Colonic mucosa (tissue), 4 donors: ENCODE results near the gene ZNF813. TPM values are rescaled to one million over a fixed set of nuclear protein-coding genes. Genes with fewer than 3 reads are reported as not detected.
"Not testable (repeated sequence)": the region's sequence is repeated elsewhere in the genome, so short reads cannot be mapped to it uniquely, and the experiment has no call there.

Experiments
- DNase-seq: peaks from one replicate; pipeline ENCODE4 v3.0.0-alpha.2; 2020
- H3K27ac ChIP-seq: fragments of 200-600 bp; one replicate; pipeline ENCODE4 v1.8.0; 2021
- H3K27me3 ChIP-seq: fragments of 200-600 bp; one replicate; pipeline ENCODE4 v1.8.0; 2021
- H3K36me3 ChIP-seq: fragments of 200-600 bp; one replicate; pipeline ENCODE4 v1.8.0; 2021
- H3K4me1 ChIP-seq: fragments of 200-600 bp; one replicate; pipeline ENCODE4 v1.8.0; 2021; ENCODE audit warnings: mild to moderate bottlenecking
- H3K4me3 ChIP-seq: fragments of 200-600 bp; one replicate; pipeline ENCODE4 v1.8.0; 2021
- H3K9ac ChIP-seq, 2 donors: one replicate each; pipeline ENCODE4 v1.7.0; 2013; ENCODE audit warnings: control low read depth in 2 of 2, low read depth in 2 of 2, low read length in 2 of 2
- H3K9me3 ChIP-seq: fragments of 200-600 bp; one replicate; pipeline ENCODE4 v1.8.0; 2021
- intact Hi-C: fragments of 100-400 bp; cut with DNase I; formaldehyde crosslinking; loops from one replicate; pipeline ENCODE4 v1.14.1; 2022
- total RNA-seq, 2 donors: library from RNA; stranded (reverse); fragmentation: NEBNext Ultra II Directional in 1 of 2; extraction: Animal tissue kit (Norgen Biotek cat#: 25700) in 1 of 2; gene quantifications; one replicate each; pipeline ENCODE4 v1.2.1, GENCODE V29; 2021
- TF ChIP-seq, protein P1 (sequence below): fragments of 200-600 bp; IDR thresholded peaks from one replicate; pipeline ENCODE4 v1.8.0; 2022; ENCODE audit warnings: antibody characterized with exemption, mild to moderate bottlenecking
- donor health status: healthy.
- donor health status: DM: no; HTN: no; CAD: no.
- donor health status: DM: no; HTN: no; CAD: no.

Gene ZNF813
- 1 to 10 TPM; 3.6 to 4.9 TPM for total RNA-seq

DNA sequence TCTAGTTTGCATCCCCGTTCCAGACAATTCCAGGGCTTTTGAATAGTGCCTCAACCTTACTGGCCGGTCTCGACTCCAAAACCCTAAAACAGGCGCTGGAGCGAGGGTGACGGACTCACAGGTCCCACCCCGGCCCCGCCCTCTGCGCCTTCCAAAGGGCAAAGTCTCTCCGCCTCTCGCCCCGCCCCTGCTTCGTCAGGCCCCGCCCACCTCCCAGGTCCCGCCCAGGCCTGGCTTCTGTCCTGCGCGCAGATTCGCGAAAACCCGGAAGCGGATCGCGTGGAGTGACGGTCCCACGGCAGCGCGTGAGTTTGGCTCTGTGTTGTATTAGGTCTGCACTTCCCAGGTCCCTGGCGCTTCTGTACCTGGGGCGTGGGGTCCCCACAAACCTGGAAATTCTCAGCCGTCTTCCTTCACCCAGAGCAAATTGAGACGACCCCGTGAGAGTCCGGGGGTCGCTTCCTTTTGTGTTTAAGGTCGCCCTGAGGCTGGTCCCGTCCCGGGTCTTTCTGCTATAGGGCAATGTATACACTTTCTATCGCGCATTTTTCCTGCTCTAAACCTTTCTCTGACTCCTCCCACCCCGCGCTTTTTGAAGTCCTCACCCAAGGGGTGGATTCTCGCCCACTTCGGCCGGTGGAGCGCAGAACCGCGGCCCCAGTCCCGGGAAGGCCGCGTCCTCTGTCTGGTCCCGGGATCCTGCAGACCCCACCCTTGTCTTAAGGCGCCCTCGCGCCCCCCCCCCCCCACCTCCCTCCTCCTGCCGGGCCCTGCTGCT, at the start of gene ZNF813:
Gene ZNF813 (plus strand): TSS at position 249 of the 778 bp plus-strand sequence. CDS start 16,090 bp downstream, outside the sequence.
- intact Hi-C loops, result no loop called here
- Histone ChIP-seq H3K4me1 (no peaks in the 10 kb centered on the region), H3K4me3 (peak within 1 kb of the TSS; percentile 61), H3K27ac (peak within 1 kb of the TSS; percentile 57), H3K36me3 (no peaks in the 10 kb centered on the region), H3K27me3 (no peaks in the 10 kb centered on the region), H3K9me3 (no peaks in the 10 kb centered on the region), H3K9ac (peak within 1 kb of the TSS; percentile 40 to 52)
- TF ChIP-seq, protein P1, sequence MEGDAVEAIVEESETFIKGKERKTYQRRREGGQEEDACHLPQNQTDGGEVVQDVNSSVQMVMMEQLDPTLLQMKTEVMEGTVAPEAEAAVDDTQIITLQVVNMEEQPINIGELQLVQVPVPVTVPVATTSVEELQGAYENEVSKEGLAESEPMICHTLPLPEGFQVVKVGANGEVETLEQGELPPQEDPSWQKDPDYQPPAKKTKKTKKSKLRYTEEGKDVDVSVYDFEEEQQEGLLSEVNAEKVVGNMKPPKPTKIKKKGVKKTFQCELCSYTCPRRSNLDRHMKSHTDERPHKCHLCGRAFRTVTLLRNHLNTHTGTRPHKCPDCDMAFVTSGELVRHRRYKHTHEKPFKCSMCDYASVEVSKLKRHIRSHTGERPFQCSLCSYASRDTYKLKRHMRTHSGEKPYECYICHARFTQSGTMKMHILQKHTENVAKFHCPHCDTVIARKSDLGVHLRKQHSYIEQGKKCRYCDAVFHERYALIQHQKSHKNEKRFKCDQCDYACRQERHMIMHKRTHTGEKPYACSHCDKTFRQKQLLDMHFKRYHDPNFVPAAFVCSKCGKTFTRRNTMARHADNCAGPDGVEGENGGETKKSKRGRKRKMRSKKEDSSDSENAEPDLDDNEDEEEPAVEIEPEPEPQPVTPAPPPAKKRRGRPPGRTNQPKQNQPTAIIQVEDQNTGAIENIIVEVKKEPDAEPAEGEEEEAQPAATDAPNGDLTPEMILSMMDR, result no peak
- DNase-seq, result peak; percentile 99

DNA sequence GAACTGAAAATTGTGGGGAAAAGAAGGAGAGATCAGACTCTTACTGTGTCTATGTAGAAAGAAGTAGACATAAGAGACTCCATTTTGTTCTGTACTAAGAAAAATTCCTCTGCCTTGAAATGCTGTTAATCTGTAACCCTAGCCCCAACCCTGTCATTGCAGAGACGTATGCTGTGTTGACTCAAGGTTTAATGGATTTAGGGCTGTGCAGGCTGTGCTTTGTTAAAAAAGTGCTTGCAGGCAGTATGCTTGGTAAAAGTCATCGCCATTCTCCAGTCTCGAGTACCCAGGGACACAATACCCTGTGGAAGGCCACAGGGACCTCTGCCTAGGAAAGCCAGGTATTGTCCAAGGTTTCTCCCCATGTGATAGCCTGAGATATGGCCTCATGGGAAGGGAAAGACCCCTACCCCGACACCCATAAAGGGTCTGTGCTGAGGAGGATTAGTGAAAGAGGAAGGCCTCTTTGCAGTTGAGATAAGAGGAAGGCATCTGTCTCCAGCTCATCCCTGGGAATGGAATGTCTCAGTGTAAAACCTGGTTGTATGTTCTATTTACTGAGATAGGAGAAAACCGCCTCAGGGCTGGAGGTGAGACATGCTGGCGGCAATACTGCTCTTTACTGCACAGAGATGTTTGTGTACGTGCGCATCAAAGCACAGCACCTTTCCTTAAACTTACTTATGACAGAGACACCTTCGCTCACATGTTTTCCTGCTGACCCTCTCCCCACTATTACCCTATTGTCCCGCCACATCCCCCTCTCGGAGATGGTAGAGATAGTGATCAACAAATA, 46.8 kb upstream of the ZNF813 start:
- DNase-seq, H3K9me3 ChIP-seq, H3K4me3 ChIP-seq, H3K4me1 ChIP-seq, H3K27me3 ChIP-seq, H3K9ac ChIP-seq, H3K27ac ChIP-seq, H3K36me3 ChIP-seq: not testable (repeated sequence)
- intact Hi-C loops, result loop anchor here (10.0 kb wide), 1 partner anchor 84 kb away; no protein-coding TSS in a partner anchor

- Histone ChIP-seq H3K27ac (no peak overlapping the region), H3K4me1 (no peaks in the 10 kb centered on the region), H3K9me3 (no peaks in the 10 kb centered on the region), H3K4me3 (no peak overlapping the region), H3K9ac (no peak overlapping the region), H3K27me3 (no peaks in the 10 kb centered on the region), H3K36me3 (no peaks in the 10 kb centered on the region)
- DNase-seq, result no peak
- TF ChIP-seq, protein P1, result no peak
- intact Hi-C loops, result loop anchor here (10.0 kb wide), 1 partner anchor 82 kb away; no protein-coding TSS in a partner anchor
Measured at GRCh38 chr19:53422551-53422950, 45.0 kb upstream of the ZNF813 start.

- not testable (repeated sequence) for H3K9me3 ChIP-seq, DNase-seq, H3K27ac ChIP-seq, H3K36me3 ChIP-seq, H3K4me3 ChIP-seq, H3K4me1 ChIP-seq, H3K9ac ChIP-seq, H3K27me3 ChIP-seq
- intact Hi-C loops, result loop anchor here (10.0 kb wide), 1 partner anchor 82 kb away; no protein-coding TSS in a partner anchor
Measured at GRCh38 chr19:53423074-53423473, 44.5 kb upstream of the ZNF813 start.

- H3K9me3 ChIP-seq, H3K4me3 ChIP-seq, DNase-seq, H3K27me3 ChIP-seq, H3K27ac ChIP-seq, H3K36me3 ChIP-seq, H3K9ac ChIP-seq, H3K4me1 ChIP-seq: not testable (repeated sequence)
- intact Hi-C loops, result loop anchor here (10.0 kb wide), 1 partner anchor 81 kb away; no protein-coding TSS in a partner anchor
Measured at GRCh38 chr19:53423680-53424079, 43.9 kb upstream of the ZNF813 start.

DNA sequence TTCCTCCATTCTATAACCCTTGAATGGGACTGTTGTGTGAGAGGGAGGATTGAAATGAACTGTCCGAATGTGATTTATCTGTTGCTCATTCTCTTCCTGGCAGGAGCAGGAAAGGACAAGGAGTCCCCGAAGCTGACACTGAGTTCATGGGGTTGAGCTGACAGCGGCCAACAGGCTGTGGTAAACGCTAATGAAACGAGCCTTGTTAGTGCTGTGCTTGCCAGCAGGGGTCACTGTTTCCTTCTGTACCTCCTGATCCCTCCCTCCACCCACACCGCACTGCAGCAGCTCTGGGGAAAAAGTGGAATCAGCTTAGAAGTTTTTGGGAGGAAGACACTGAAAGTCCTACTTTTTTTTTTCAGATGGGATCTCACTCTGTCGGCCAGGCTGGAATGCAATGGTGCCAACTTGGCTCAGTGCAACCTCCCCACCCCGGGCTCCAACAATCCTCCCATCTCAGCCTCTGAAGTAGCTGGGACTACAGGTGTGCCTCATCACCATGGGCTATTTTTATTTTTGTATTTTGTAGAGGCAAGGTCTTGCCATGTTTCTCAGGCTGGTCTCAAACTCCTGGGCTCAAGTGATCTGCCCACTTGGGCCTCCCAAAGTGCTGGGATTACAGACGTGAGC, 42.5 kb upstream of the ZNF813 start:
- Histone ChIP-seq H3K27ac (no peak overlapping the region), H3K9me3 (no peaks in the 10 kb centered on the region), H3K4me1 (no peaks in the 10 kb centered on the region), H3K4me3 (no peak overlapping the region), H3K36me3 (no peaks in the 10 kb centered on the region), H3K9ac (no peak overlapping the region), H3K27me3 (no peaks in the 10 kb centered on the region)
- TF ChIP-seq, protein P1, result peak; percentile 56
- peak; percentile 75 for DNase-seq
- intact Hi-C loops, result loop anchor here (10.0 kb wide), 1 partner anchor 80 kb away; no protein-coding TSS in a partner anchor
